Activated naive CD8-positive, alpha-beta T cell treated with anti-CD3 and anti-CD28 coated beads for 36 hours (primary cell): ENCODE measurements around the gene PIM3. TPM values are rescaled to one million over a fixed set of nuclear protein-coding genes. Genes with fewer than 3 reads are reported as not detected.

ENCODE experiments used
- total RNA-seq, 2 experiments: library from RNA; stranded (reverse); gene quantifications; one replicate each; pipeline ENCODE4 v1.2.3, GENCODE V29; 2021

The PIM3 gene
- total RNA-seq, 2 experiments from 2014 or later, result 134 to 137 TPM

Other genes starting within 250 kb of the PIM3 start
- 10 to 100 TPM; 22.7 to 23.2 TPM for gene BRD1, start 132.9 kb upstream of the PIM3 start, total RNA-seq
- 10 to 100 TPM; 20.6 to 20.7 TPM for gene ZBED4, start 106.9 kb upstream of the PIM3 start, total RNA-seq
- 10 to 100 TPM; 14.5 to 15.2 TPM for gene ALG12, start 42.3 kb upstream of the PIM3 start, total RNA-seq
- gene CRELD2, start 42.1 kb upstream of the PIM3 start, total RNA-seq, result 10 to 100 TPM; 32.6 to 34.8 TPM
- not detected for gene IL17REL, start 52.0 kb downstream of the PIM3 start, total RNA-seq
- not detected for gene TTLL8, start 97.5 kb downstream of the PIM3 start, total RNA-seq
- 1 to 10 TPM; 1.5 to 2.1 TPM for gene MLC1, start 124.7 kb downstream of the PIM3 start, total RNA-seq
- gene MOV10L1, start 129.2 kb downstream of the PIM3 start, total RNA-seq, result under 1 TPM; 0.14 to 0.23 TPM
- gene PANX2, start 210.0 kb downstream of the PIM3 start, total RNA-seq, result 1 to 10 TPM in 1 of 2 experiments, under 1 TPM in 1; 0.66 to 1.0 TPM
- gene TRABD, start 225.1 kb downstream of the PIM3 start, total RNA-seq, result 10 to 100 TPM; 77.8 to 79.4 TPM
- gene SELENOO, start 240.2 kb downstream of the PIM3 start, total RNA-seq, result 10 to 100 TPM; 20.0 to 20.9 TPM